Measurements from ENCODE around the gene TRIP4.

The TRIP4 gene

GRCh38 chr15:64387562-64388168 is at the start of gene TRIP4:
TRIP4 (plus strand) TSS chr15:64387836; CDS start chr15:64387864, 28 bp downstream.
- Histone ChIP-seq H3K27ac (peak within 1 kb of the TSS; percentile 67), H3K36me3 (no peaks in the 10 kb centered on the region), H3K4me3 (ENCODE audit: low read depth, low read length) (peak within 1 kb of the TSS; percentile 74), H3K27me3 (ENCODE audit: insufficient read depth, low read depth, severe bottlenecking) (no peaks in the 10 kb centered on the region), H3K9me3 (ENCODE audit: severe bottlenecking) (no peaks in the 10 kb centered on the region)
- DNase-seq: peak; percentile 96
- peak; percentile 17; the same call in 1 of the 2 replicates for TF ChIP-seq CTCF (IDR thresholded peaks at IDR 0.05; ENCODE audit: low read depth, low read length)

- H3K36me3 ChIP-seq: no peaks in the 10 kb centered on the region; the same call in 1 of the 2 replicates
- no peaks in the 10 kb centered on the region for H3K9me3 ChIP-seq (ENCODE audit: severe bottlenecking)
- DNase-seq: no peak
- H3K27me3 ChIP-seq (ENCODE audit: insufficient read depth, low read depth, severe bottlenecking): no peaks in the 10 kb centered on the region
- no peak overlapping the region for H3K4me3 ChIP-seq (ENCODE audit: low read depth, low read length)
- no peak overlapping the region for H3K27ac ChIP-seq
- TF ChIP-seq CTCF (IDR thresholded peaks at IDR 0.05; ENCODE audit: low read depth, low read length): no peak
Observed at GRCh38 chr15:64340355-64340754, 47.3 kb upstream of the TRIP4 start.

- Histone ChIP-seq H3K36me3 (no peaks in the 10 kb centered on the region; the same call in 1 of the 2 replicates), H3K4me3 (ENCODE audit: low read depth, low read length) (no peak overlapping the region), H3K9me3 (ENCODE audit: severe bottlenecking) (no peaks in the 10 kb centered on the region), H3K27me3 (ENCODE audit: insufficient read depth, low read depth, severe bottlenecking) (no peaks in the 10 kb centered on the region), H3K27ac (no peak overlapping the region)
- no peak for DNase-seq
- no peak for TF ChIP-seq CTCF (IDR thresholded peaks at IDR 0.05; ENCODE audit: low read depth, low read length)
Observed at GRCh38 chr15:64341961-64342360, 45.7 kb upstream of the TRIP4 start.

- TF ChIP-seq CTCF (IDR thresholded peaks at IDR 0.05; ENCODE audit: low read depth, low read length): no peak
- Histone ChIP-seq H3K9me3 (ENCODE audit: severe bottlenecking) (no peaks in the 10 kb centered on the region), H3K27ac (no peak overlapping the region), H3K4me3 (ENCODE audit: low read depth, low read length) (no peak overlapping the region), H3K36me3 (no peaks in the 10 kb centered on the region; the same call in 1 of the 2 replicates), H3K27me3 (ENCODE audit: insufficient read depth, low read depth, severe bottlenecking) (no peaks in the 10 kb centered on the region)
- no peak for DNase-seq
Observed at GRCh38 chr15:64343222-64343621, 44.4 kb upstream of the TRIP4 start.

GRCh38 chr15:64343841-64344240 is 43.8 kb upstream of the TRIP4 start:
- no peaks in the 10 kb centered on the region for H3K9me3 ChIP-seq (ENCODE audit: severe bottlenecking)
- no peak for TF ChIP-seq CTCF (IDR thresholded peaks at IDR 0.05; ENCODE audit: low read depth, low read length)
- H3K27me3 ChIP-seq (ENCODE audit: insufficient read depth, low read depth, severe bottlenecking): no peaks in the 10 kb centered on the region
- DNase-seq: no peak
- H3K36me3 ChIP-seq: no peaks in the 10 kb centered on the region; the same call in 1 of the 2 replicates
- H3K27ac ChIP-seq: no peak overlapping the region
- H3K4me3 ChIP-seq (ENCODE audit: low read depth, low read length): no peak overlapping the region
